ENCODE measurements around the gene C2orf69. TPM values are rescaled to one million over a fixed set of nuclear protein-coding genes. Genes with fewer than 3 reads are reported as not detected.

Gene C2orf69
- total RNA-seq, 1 experiment from 2014 or later, result 21.6 TPM

- DNase-seq (ENCODE audit: low read depth, low spot score), result no peak
- H3K9me2 ChIP-seq (ENCODE audit: insufficient read depth), result no peaks in the 10 kb centered on the region
- no peak overlapping the region for H3K4me2 ChIP-seq (ENCODE audit: low read length)
- H3K9me3 ChIP-seq (ENCODE audit: control insufficient read depth in 1 of 2, insufficient read depth in 1 of 2, low read depth in 1 of 2, low read length in 2 of 2), result no peaks in the 10 kb centered on the region
- peaks cover 2 to 8% of the 10 kb centered on the region in 2 experiments; a peak in 2 of 4 replicates for H3K36me3 ChIP-seq (ENCODE audit: control insufficient read depth in 1 of 2, insufficient read depth in 2 of 2, low read length in 2 of 2)
- H3K27me3 ChIP-seq (ENCODE audit: insufficient read depth, low read length), result no peaks in the 10 kb centered on the region
- ChIA-PET CTCF (no interaction called here), RAD21 (ENCODE audit: low non-redundant PET in 1 of 2, low total read pairs in 2 of 2, uncharacterized antibody in 2 of 2, unreplicated experiment in 2 of 2) (no interaction called here), POLR2A (no interaction called here)
- H3K9ac ChIP-seq (ENCODE audit: low read length), result no peak overlapping the region
- no peak overlapping the region for H3K4me3 ChIP-seq (replicated peaks in 1 of 2; ENCODE audit: low read depth in 1 of 2, low read length in 2 of 2)
- no TSS peak for BruUV-seq (replicated peaks)
- TF ChIP-seq ZBTB33 (IDR thresholded peaks at IDR 0.05; ENCODE audit: extremely low read depth, insufficient replicate concordance, low read length) (no peak), CBX3 (IDR thresholded peaks at IDR 0.05; ENCODE audit: low read depth) (no peak), TCF7L2 (IDR thresholded peaks at IDR 0.05; ENCODE audit: borderline replicate concordance, extremely low read depth, insufficient read depth, insufficient read length) (no peak), ZFX (IDR thresholded peaks at IDR 0.05) (no peak), EZH2phosphoT487 (IDR thresholded peaks at IDR 0.05; ENCODE audit: borderline replicate concordance) (no peak)
- H4K20me1 ChIP-seq (ENCODE audit: insufficient read depth), result peaks cover 5% of the 10 kb centered on the region; the same call in 1 of the 2 replicates
- ATAC-seq, result no peak
- intact Hi-C loops (cut with micrococcal nuclease), result no loop called here
- H3K4me1 ChIP-seq (ENCODE audit: control insufficient read depth in 1 of 2, insufficient read depth in 2 of 2, low read length in 2 of 2), result no peaks in the 10 kb centered on the region
- H2AFZ ChIP-seq (ENCODE audit: low read depth, low read length, poor library complexity, severe bottlenecking), result no peak overlapping the region
- peaks cover 77% of the 10 kb centered on the region for H3K79me2 ChIP-seq (ENCODE audit: insufficient read depth, low read length)
- H3K27ac ChIP-seq (ENCODE audit: low read depth, low read length), result no peak overlapping the region
Measured at GRCh38 chr2:199926806-199927205, 15.7 kb downstream of the C2orf69 start.

- RAD21 ChIA-PET (ENCODE audit: low non-redundant PET in 1 of 2, low total read pairs in 2 of 2, uncharacterized antibody in 2 of 2, unreplicated experiment in 2 of 2), result no interaction called here
- H3K27ac ChIP-seq (ENCODE audit: low read depth, low read length), result no peak overlapping the region
- H3K9ac ChIP-seq (ENCODE audit: low read length), result no peak overlapping the region
- CTCF ChIA-PET, result no interaction called here
- no peaks in the 10 kb centered on the region for H3K9me2 ChIP-seq (ENCODE audit: insufficient read depth)
- H3K4me2 ChIP-seq (ENCODE audit: low read length), result no peak overlapping the region
- H4K20me1 ChIP-seq (ENCODE audit: insufficient read depth), result 0 out of 2 replicates have a peak, but pooled peaks cover 2% of the 10 kb centered on the region
- H3K27me3 ChIP-seq (ENCODE audit: insufficient read depth, low read length), result no peaks in the 10 kb centered on the region
- no peak for DNase-seq (ENCODE audit: low read depth, low spot score)
- peaks cover 0 to 1% of the 10 kb centered on the region in 2 experiments; a peak in 2 of 4 replicates for H3K4me1 ChIP-seq (ENCODE audit: control insufficient read depth in 1 of 2, insufficient read depth in 2 of 2, low read length in 2 of 2)
- no TSS peak for BruUV-seq (replicated peaks)
- no peaks in the 10 kb centered on the region for H3K9me3 ChIP-seq (ENCODE audit: control insufficient read depth in 1 of 2, insufficient read depth in 1 of 2, low read depth in 1 of 2, low read length in 2 of 2)
- peaks cover 74% of the 10 kb centered on the region for H3K79me2 ChIP-seq (ENCODE audit: insufficient read depth, low read length)
- no peak overlapping the region for H2AFZ ChIP-seq (ENCODE audit: low read depth, low read length, poor library complexity, severe bottlenecking)
- no peak overlapping the region for H3K4me3 ChIP-seq (replicated peaks in 1 of 2; ENCODE audit: low read depth in 1 of 2, low read length in 2 of 2)
- POLR2A ChIA-PET, result no interaction called here
- ATAC-seq, result no peak
- H3K36me3 ChIP-seq (ENCODE audit: control insufficient read depth in 1 of 2, insufficient read depth in 2 of 2, low read length in 2 of 2), result peaks cover 6 to 19% of the 10 kb centered on the region in 2 experiments; a peak in 3 of 4 replicates
- intact Hi-C loops (cut with micrococcal nuclease), result no loop called here
- TF ChIP-seq TCF7L2 (IDR thresholded peaks at IDR 0.05; ENCODE audit: borderline replicate concordance, extremely low read depth, insufficient read depth, insufficient read length) (no peak), FOSL1 (IDR thresholded peaks at IDR 0.05; ENCODE audit: low read depth) (no peak), MAX (IDR thresholded peaks at IDR 0.05) (no peak), REST (IDR thresholded peaks at IDR 0.05; ENCODE audit: low read depth) (no peak), CBX3 (IDR thresholded peaks at IDR 0.05; ENCODE audit: low read depth) (no peak), POLR2A (IDR thresholded peaks at IDR 0.05; ENCODE audit: borderline replicate concordance, extremely low read depth, insufficient read depth, insufficient read length) (no peak), YY1 (IDR thresholded peaks at IDR 0.05; ENCODE audit: extremely low read depth, insufficient replicate concordance, low read depth, low read length) (no peak), SRF (IDR thresholded peaks at IDR 0.05; ENCODE audit: low read depth) (no peak), ZBTB33 (IDR thresholded peaks at IDR 0.05; ENCODE audit: extremely low read depth, insufficient replicate concordance, low read length) (no peak)
Measured at GRCh38 chr2:199928226-199928625, 17.1 kb downstream of the C2orf69 start.

Measured in HCT116 (cell line).